Measurements from ENCODE around the gene LRRTM1.
A peak's percentile ranks its signal among the peaks of the same experiment; 100 is the strongest.

The LRRTM1 gene, protein sequence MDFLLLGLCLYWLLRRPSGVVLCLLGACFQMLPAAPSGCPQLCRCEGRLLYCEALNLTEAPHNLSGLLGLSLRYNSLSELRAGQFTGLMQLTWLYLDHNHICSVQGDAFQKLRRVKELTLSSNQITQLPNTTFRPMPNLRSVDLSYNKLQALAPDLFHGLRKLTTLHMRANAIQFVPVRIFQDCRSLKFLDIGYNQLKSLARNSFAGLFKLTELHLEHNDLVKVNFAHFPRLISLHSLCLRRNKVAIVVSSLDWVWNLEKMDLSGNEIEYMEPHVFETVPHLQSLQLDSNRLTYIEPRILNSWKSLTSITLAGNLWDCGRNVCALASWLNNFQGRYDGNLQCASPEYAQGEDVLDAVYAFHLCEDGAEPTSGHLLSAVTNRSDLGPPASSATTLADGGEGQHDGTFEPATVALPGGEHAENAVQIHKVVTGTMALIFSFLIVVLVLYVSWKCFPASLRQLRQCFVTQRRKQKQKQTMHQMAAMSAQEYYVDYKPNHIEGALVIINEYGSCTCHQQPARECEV

DNA sequence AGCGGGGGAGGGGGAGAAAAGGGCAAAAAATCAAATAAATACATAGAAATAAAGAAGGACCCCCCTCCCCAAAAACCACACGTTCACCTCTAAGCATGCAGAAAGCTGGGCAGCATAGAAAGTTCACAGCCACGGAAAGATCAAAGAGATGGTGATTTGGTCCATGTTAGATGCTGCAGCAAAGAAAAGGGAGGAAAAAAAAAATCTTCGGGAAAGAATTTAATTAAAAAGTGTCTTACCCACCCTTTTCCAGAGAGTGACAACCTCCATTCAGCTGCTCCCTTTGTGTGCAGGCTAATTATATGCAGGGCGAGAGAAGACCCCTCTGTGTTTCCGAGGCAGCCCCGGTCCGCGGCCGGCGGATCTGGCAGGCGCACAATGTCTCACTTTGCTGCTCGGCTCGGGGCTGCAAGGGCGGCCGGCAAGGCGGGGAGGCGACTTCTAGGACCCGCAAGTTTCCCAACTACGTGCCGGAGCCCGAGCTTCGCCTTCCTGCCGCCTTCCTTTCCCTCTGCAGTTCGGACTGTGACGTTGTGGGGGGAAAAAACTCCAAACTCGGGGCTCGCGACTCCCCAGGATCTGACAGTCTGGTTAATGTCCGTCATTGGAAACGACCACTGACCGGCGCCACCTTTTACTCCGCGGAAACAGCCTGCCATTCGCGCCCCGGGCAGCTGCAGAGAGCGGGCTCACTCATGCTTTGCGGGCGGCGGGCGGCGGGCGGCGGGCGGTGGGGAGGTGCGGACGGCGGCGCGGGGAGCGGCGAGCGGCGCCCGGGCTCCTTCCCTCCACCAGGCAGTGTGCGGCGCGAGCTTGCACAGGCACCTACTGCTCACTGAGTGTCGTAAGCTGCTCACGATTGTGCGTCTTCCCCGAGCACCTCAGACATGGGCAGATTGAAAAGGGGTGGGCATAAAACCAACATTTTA, at the start of gene LRRTM1:
TSS of gene LRRTM1 (minus strand) at position 844 of the 929 bp plus-strand sequence. CDS start 933 bp downstream, outside the sequence.
- DNase-seq = no peak

DNA sequence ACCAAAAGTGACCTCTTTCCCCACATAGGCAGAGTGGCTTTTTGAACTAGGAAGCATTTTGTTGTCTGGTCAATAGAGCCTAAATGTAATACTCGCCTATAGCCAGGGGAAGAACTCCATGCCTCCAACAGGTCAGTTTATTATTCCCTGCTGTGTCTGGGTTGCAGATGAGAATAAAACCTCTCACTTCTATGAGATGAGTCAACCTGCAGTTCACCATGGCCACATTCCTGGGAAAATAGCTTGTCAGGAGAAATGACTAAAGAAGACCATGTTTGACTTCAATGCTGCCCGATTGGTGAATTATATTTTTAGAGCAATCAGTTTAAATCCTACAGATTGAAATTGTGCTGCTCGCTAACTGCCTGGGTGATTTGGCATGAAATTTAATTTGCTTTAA, 46.7 kb upstream of the LRRTM1 start:
- DNase-seq = no peak

DNA sequence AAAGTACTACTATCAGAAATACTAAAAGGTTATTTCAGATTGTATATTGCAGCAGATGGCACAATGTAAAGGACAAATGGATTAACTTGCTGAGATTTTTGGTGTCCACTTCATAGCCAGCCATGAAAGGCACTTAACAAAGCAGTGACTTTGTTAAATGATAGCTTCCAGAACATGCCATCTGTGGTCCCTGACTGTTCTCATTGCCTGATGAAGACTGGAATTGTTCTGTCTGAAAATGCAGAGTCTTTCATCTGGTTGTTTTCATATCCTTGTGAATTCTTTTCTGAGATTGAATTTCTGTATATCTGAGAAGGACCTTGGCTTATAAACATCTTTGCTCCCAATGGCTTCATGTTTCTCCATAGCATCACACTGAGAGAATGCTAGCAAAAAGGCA, 44.4 kb upstream of the LRRTM1 start:
- no peak for DNase-seq

DNA sequence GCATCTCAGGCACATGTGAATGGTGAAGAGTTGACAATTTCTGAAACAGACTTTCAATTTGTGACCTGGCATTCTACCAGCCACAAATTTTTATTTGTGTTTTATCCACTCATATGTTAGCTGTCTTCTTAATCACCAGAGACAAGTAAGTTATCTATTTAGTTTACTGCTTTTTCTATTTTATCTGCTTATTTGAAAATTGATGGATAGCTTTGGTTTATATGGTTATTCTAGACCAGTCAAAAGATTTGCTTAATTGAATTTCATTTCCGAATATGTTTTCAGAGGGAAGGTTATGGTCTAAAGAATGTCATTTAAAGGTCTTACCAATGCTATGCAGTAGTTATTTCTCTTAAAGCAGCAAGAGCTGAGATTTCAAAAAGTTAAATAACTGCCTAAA, 43.5 kb upstream of the LRRTM1 start:
- DNase-seq = no peak

DNA sequence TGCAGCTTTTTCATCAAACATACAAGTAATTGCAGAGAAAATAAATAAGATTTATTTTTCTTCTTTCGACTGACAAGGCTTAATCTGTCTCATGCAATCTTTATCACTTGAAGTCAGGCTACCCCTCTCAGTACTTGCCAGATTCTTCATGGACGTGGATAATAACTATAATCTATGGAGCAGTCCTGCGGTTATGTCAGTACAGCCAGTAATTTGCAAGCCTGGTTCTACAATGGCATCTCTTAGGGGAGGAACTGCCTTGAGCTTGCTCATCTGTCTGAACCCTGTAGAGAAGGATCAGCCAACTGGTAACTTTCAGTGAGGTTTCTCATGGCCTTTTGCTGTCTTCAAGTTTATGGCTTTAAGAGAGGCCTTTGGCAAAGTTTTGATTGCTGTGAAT, 35.5 kb upstream of the LRRTM1 start:
- DNase-seq = no peak

DNA sequence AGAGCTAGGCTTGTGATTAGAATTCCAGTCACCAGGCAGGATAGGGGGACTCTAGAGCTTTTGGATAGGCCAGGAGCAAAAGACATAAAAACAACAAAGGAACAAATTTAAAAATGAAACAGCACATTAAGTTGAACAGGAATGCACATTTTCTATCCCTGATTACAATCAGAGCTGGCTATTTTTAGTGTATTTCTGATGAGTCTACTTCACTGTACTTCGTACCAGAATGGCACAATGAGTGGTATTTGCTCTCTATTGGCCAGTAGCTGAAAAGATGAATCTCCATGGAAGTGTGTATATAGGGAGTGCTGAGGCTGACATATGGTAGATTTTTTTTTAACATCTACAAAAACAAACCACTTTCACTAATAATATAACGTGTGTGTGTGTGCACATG, 34.2 kb upstream of the LRRTM1 start:
- no peak for DNase-seq

DNA sequence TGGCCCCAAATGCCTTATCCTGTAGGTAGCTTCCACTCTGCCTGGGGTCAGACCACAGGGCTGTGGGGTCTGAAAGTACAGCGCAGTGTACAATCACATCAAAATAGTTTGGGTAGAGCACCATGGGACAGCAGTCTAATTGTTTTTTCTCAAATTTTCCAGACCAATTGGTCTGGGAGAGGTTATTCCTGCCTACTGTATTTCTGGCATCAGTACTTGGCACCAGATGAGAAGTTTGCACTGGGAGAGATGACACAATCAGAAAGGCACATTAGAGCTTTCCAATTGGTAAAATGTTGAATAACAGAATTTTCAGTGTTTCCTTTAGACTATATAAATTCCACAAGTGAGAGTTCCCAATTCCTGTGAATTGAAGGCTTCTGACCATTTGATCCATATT, 30.9 kb upstream of the LRRTM1 start:
- DNase-seq = no peak

DNA sequence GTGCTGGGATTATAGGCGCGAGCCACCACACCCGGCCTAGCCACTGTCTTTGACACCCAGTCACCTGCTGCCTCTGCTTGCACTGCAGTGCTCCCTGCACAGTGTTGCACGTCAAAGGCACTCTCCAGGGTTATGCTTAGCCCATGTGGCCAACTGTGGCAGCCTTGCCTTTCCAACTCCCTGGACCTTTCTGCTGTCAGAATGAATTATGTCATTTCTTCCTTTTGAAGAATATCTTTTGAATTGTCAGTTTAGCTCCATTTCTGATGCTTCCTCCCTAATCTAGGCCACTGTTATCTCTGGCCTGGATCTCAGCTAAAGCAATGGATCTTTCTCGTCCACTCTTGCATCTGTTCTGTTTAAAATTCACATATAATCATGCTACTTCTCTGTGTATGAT, 29.3 kb upstream of the LRRTM1 start:
- no peak for DNase-seq

DNA sequence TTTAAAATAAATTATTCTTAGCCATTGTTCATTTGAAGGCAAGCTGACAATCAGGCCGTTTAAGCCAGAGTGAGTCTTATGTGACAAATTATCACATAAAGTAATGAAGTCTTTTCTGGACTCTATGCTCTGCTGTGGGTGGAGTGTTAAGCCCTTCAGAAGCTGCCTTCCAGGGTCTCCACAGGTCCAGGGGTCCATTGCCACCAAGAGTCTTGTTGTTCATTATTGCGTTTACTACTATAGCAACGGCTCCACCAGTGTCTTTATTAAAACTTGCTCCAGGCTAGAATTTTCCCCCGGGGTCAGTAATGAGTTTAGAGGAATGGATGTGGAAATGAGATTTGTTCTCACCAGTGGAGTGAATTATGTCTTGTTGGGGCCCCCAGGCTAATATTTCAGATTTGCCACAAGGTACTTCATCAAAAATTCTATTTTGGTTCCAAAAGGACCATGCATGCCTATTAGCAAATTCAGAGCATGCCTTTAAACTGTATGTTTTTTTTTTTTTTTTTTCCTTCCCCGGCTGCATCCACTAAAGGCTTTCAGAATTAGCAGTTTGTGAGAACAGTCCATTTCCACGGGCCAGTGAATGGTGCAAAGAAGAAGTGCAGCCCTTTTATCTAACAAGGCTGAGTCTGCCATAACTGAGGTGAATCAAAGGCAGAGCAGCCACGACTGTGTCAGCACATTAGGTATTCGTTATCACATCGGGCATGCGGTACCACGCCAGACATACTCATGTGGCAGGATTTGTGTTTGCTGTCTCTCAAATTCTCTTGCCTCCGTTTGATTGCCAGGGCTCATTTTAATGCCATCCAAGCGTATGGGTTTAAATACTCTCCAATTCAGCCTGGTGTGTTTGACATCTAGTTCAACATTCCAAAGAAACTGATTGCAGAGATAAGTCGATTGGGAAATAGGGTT, 26.2 kb upstream of the LRRTM1 start:
- DNase-seq = no peak

DNA sequence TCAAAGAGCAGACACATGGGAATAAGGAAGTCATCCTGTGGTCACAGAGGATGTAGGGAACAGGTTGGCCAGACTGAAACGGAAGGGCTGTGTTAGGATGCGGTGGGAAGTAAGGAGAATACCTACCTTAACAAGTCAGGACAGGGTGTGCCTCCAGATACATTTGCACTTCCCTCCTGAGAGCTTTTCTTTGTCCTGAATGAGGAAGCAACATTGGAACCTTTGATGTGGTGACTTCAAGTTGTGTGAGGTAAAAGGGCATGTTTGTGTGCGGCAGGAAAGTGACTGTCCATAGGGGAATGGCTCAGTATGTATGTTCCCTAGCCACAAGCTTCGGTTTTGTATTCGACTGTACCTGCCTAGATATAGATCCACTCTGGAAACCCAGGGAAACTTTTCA, 24.9 kb upstream of the LRRTM1 start:
- DNase-seq = no peak

DNA sequence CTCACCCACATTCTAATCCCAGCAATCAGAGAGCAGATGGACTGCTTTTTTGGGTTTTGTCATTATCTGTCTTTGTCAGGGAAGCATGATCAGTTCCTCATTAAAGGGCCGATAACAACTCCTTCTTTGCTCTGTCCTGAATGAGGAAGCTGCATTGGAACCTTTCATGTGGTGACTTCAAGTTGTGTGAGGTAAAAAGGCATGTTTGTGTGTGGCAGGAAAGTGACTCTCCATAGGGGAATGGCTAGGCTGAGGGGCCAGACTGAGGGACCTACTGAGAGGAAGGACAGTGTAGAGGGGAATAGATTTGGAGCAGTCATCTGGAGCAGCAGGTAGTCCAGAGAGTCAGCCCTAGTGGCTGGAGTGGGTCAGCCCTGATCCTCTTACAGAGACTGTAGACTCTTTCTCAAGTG, 23.6 kb upstream of the LRRTM1 start:
- no peak for DNase-seq

DNA sequence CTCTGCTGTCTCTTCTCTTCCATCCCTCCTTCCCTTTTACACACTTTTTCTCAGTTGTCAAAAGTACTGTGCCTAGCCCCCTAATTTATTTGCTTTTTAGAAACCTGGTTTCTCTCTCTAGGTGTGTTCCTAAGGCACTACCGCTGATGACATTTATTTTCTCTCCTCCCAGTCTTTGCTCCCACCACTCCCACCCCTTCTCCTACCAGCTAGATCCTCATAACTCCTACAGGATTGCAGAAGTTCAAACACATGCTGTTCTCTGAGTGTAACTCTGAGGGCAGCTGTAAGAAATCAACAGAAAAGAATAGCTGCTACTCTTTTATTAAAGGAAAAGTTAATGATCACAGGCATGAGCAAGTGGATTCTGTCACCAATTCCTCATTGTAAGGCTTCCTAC, 22.3 kb upstream of the LRRTM1 start:
- no peak for DNase-seq

DNA sequence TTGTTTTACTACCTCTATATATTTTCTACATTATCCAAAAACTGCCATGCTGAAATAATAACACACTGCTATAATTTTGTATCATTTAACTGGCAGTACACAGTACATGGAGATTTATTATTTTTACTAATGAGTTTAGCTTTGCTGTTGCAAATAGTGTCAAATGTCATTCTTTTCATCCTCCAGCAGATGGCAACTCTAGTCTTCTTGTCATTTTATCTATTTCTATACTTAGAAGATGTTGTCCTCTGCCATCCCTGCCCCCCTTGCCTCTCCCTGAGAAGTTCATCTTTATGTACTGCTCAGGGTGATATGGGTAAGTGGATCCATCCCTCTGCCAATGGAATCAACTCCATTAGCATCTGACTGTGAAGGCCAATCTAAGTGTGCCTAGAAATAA, 21.7 kb upstream of the LRRTM1 start:
- peak; percentile 11 to 18 for DNase-seq

DNA sequence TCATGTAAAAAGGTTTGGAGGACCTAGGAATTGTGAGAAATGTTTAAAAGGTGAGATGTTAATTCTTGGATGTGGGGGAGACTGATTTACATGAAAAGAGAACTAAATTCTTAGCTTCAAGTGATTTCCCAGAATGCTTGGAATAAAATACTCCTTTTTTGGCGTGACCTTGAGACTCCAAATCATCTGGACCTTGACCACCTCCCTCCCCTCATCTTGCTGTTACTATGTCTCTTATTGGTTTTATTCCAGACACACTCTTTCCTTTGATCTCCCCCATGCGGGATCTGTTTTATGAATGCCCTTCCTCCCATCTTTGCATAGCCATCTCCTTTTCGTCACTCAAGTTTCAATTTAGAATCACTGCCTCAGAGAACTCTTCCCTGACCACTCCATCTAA, 20.0 kb upstream of the LRRTM1 start:
- DNase-seq = no peak

DNA sequence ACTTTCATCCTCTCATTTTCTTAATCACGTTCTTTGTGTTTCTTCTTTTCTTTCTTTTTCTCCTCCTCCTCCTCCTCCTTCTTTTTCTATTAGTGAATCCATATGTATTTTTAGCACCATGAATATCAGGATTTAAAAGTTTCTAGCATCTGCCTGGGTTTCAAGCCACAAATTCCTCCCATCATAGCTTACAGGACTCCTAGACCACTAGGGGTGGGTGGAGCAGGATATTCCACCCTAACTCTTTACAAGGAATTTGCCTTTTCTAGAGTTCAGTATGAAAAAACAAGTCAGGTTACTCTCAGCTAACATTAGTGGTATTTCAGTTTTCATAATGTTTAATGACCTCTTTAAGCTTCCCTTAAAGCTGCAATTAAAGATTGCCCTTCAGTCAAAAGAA, 19.1 kb upstream of the LRRTM1 start:
- DNase-seq = no peak

DNA sequence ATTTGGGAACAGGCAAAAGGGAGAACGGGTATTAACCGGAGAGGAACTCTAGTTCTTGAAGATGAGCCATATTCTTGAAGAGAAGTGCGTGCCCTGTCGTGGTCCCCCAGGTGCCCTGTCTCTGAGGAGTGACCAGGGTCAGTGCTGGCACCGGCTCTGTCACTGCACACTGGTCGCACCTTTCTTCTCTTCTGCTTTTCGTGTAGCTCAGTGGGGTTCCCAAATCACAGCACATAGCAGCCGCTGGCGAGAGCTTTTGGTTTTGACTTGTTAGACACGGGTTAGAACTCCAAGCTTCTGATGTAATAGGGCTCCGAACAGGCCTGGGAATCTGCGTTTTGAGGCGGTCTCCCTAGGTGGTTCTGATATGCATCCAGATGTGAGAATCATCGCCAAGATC, 18.4 kb upstream of the LRRTM1 start:
- no peak for DNase-seq

DNA sequence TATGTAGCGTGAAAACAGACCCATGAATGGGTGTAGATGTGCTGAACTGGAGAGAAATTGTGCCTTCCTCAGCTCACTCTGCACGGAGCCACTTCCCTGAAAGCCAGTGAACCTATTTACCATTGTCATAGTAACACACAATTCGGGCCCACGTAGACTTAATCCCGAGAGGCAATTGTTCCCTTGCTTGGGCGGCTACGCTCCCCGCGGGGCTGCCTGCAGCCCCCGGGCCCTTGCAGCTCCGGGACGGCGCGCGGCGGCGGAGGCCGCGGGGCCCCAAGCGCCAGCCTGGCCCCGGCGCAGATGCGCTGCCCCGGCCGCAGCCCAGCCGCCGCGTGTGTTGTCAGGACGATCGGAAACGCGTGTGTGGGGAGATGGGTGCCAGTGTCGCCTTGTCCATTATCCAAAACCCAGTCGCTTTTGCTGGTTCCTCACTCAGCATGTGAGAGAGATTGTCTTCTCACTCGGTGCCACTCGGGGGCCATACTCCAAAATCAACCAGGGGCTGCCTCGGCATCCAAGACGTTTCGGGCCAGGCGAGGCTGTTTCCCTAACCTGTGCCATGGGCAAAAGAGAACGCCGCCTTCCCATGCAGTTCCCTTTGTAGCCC, 17.9 kb upstream of the LRRTM1 start:
- DNase-seq = no peak

DNA sequence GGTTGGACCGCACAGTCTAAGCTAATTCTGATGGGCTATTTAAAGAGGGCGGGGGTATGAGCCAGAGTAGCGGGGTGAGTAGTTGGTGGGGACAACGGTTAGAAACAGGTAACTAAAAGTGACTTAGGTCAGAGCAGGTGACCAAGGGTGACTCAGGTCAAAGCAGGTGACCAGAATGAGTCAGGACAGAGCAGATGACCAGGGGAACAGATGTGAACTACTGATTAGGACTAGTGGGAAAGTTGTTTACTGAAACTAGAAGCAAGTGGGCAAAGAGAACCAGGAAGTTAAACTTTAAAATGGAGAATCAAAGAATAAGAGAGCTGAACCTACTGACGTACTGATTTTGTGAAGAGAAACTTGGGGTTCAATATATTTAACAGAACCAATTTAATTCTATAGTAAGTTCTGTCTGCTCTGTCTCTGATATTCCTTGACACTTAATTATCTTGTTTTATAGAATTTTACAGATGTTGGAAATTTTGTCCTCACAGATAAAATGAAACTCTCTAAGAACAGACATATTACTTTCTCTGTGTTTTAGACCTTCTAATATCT, 7.8 kb upstream of the LRRTM1 start:
- DNase-seq = no peak

DNA sequence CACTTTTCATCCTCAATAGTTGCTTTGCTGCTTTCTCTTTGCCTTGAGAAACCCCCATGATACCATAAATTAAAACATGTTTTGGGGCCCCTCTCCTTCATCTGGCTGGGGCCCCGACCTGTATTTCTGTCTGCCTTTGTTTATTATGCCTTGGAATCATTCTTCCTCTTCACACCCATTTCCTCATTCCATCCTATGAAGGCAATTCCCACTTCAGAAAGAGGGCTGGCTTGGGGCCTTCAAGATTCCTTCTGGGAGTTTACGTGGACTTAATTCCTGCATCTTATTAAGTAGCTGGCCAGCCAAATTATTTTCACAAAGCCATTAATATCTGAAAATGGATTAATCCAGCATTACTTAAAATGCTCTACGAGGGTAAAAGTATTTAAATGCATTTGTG, 6.8 kb upstream of the LRRTM1 start:
- no peak for DNase-seq

DNA sequence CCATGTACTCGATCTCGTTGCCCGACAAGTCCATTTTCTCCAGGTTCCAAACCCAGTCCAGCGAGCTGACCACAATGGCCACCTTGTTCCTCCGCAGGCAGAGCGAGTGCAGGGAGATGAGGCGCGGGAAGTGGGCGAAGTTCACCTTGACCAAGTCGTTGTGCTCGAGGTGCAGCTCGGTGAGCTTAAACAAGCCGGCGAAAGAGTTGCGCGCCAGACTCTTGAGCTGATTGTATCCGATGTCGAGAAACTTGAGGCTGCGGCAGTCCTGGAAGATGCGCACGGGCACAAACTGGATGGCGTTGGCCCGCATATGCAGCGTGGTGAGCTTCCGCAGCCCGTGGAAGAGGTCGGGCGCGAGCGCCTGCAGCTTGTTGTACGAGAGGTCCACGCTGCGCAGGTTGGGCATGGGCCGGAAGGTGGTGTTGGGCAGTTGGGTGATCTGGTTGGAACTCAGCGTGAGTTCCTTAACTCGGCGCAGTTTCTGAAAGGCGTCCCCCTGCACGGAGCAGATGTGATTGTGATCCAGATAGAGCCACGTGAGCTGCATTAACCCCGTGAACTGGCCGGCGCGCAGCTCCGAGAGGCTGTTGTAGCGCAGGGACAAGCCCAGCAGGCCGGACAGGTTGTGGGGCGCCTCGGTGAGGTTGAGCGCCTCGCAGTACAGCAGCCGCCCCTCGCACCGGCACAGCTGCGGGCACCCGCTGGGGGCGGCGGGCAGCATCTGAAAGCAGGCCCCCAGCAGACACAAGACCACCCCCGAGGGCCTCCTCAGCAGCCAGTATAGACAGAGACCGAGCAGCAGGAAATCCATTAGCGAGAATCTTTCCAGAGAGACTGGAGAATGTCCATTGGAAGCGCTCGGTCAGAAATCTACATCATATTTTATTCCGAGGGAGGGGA, 1.3 kb downstream of the LRRTM1 start:
- no peak for DNase-seq

All from AML-193 (cell line).